HG02763 (cell line): ENCODE data around the gene PCBP4.

Source experiments
- ATAC-seq: cut with Tn5 transposase; IDR thresholded peaks from one replicate; pipeline ENCODE4 v1.9.1; 2021; ENCODE audit warnings: mild to moderate bottlenecking, moderate library complexity; ENCODE audit not compliant: unreplicated experiment

The PCBP4 gene

GRCh38 chr3:51942603-51943450 is 24.4 kb downstream of the PCBP4 start:
- no peak for ATAC-seq

- ATAC-seq = peak; percentile 87
These were observed 25.3 kb downstream of the PCBP4 start, which contains the start of the genes PARP3 and RRP9 for GRCh38 chr3:51941798-51942602. Gene PARP3, plus strand, starts transcription at chr3:51942363. Its CDS starts 993 bp downstream, at chr3:51943356. Gene RRP9, minus strand, starts transcription at chr3:51941904. Its CDS starts 37 bp downstream, at chr3:51941867.

- ATAC-seq = no peak
These were observed 25.8 kb downstream of the PCBP4 start for GRCh38 chr3:51941463-51941797.

- no peak for ATAC-seq
These were observed 26.4 kb downstream of the PCBP4 start for GRCh38 chr3:51940648-51941462.

GRCh38 chr3:51938780-51939425 is 28.4 kb downstream of the PCBP4 start:
- no peak for ATAC-seq

GRCh38 chr3:51937611-51938450 is 29.4 kb downstream of the PCBP4 start:
- ATAC-seq = no peak

GRCh38 chr3:51937014-51937413 is 30.2 kb downstream of the PCBP4 start:
- no peak for ATAC-seq

GRCh38 chr3:51935886-51936755 is 31.1 kb downstream of the PCBP4 start:
- ATAC-seq = no peak

- no peak for ATAC-seq
These were observed 32.0 kb downstream of the PCBP4 start for GRCh38 chr3:51934991-51935885.

- ATAC-seq = no peak
These were observed 33.0 kb downstream of the PCBP4 start for GRCh38 chr3:51934139-51934850.

GRCh38 chr3:51933471-51934138 is 33.6 kb downstream of the PCBP4 start:
- ATAC-seq = no peak

- ATAC-seq = no peak
These were observed 34.5 kb downstream of the PCBP4 start for GRCh38 chr3:51932471-51933370.

GRCh38 chr3:51931756-51932155 is 35.5 kb downstream of the PCBP4 start:
- no peak for ATAC-seq

- ATAC-seq = no peak
These were observed 36.8 kb downstream of the PCBP4 start for GRCh38 chr3:51930439-51930838.

- ATAC-seq = no peak
These were observed 37.7 kb downstream of the PCBP4 start for GRCh38 chr3:51929420-51930003.
